Thyroid gland (tissue), 4 donors: Measurements from ENCODE around the gene CHST2. TPM values are rescaled to one million over a fixed set of nuclear protein-coding genes. Genes with fewer than 3 reads are reported as not detected.
A peak's percentile ranks its signal among the peaks of the same experiment; 100 is the strongest.

Experiments used
- DNase-seq, 2 donors: peaks; one replicate each; pipeline ENCODE4 v3.0.0-alpha.2; 2019
- H3K27ac ChIP-seq, 3 donors: fragments of 200-600 bp; sonication (generic); 1 replicate in 2 of 3; 2 replicates in 1 of 3; pipeline ENCODE4 v1.5.1; 2016 to 2019; ENCODE audit warnings: mild to moderate bottlenecking in 1 of 3, moderate library complexity in 1 of 3
- H3K27me3 ChIP-seq: fragments of 200-600 bp; sonication (generic); one replicate; pipeline ENCODE4 v1.5.1; 2019
- H3K36me3 ChIP-seq, 2 donors: fragments of 200-600 bp; sonication (generic); one replicate each; pipeline ENCODE4 v1.5.1; 2016 to 2019
- H3K4me1 ChIP-seq, 2 donors: fragments of 200-600 bp; sonication (generic); one replicate each; pipeline ENCODE4 v1.5.1; 2017 to 2019
- H3K4me3 ChIP-seq, 3 donors: fragments of 200-600 bp; sonication (generic); replicated peaks in 1 of 3; 1 replicate in 2 of 3; 2 replicates in 1 of 3; pipeline ENCODE4 v1.5.1; 2016; ENCODE audit warnings: mild to moderate bottlenecking in 1 of 3
- H3K9me3 ChIP-seq: fragments of 200-600 bp; sonication (generic); one replicate; pipeline ENCODE4 v1.5.1; 2017
- POLR2A ChIP-seq, 2 donors: fragments of 450-650 bp; IDR thresholded peaks; one replicate each; pipeline ENCODE4 v1.6.1; 2017; ENCODE audit warnings: antibody characterized with exemption in 2 of 2, mild to moderate bottlenecking in 2 of 2, moderate library complexity in 1 of 2
- WGBS, 2 donors: methylation state at CpG; one replicate each; pipeline ENCODE4 v1.1.5; 2017; 5-methylcytosine and 5-hydroxymethylcytosine counted together
- intact Hi-C: fragments of 100-400 bp; cut with DNase I; formaldehyde crosslinking; loops from one replicate; pipeline ENCODE4 v1.15.1; 2023
- total RNA-seq, 4 donors: library from RNA; depleted of rRNA; stranded (reverse); fragments of >200 nt; gene quantifications; one replicate each; pipeline ENCODE4 v1.2.3, GENCODE V29; 2016
- TF ChIP-seq, protein P1 (sequence below), 6 experiments: fragments of 200-600 bp in 3 of 6; fragments of 450-650 bp in 3 of 6; sonication (generic) in 3 of 6; IDR thresholded peaks; one replicate each; pipeline ENCODE4 v1.5.1; 2016 to 2019; ENCODE audit warnings: antibody characterized with exemption in 6 of 6, mild to moderate bottlenecking in 2 of 6, inconsistent platforms in 1 of 6, moderate library complexity in 1 of 6

Gene CHST2
- total RNA-seq, 4 donors from 2014 or later: 8.5 to 14.0 (median 12.2) TPM

DNA sequence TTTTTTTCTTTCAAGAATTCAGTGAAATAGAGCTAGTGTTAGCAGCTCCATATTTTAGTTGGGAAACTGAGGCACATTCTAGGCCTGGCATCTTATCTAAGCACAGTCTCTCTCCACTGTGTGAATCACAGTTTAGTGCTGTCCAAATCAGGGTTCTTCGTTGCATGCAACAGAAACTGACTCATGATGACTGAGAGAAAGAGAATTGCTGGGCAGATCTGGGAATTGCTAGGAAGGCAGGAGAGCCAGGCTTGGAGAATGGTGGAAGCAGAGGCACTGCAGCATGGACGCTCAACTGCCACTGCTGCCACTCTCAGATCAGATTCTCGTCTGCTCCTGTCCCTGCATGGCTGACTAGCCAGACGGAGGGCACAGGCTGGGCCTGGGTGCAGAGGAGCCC is 40.7 kb upstream of the CHST2 start:
- H3K4me1 ChIP-seq: peaks cover 9 to 10% of the 10 kb centered on the region in 2 donors
- TF ChIP-seq POLR2A (IDR thresholded peaks at IDR 0.05): no peak
- peak in 1 of 2 donors; percentile 46 for DNase-seq
- intact Hi-C loops: no loop called here
- WGBS, 2 donors: 73 to 84% methylated on average over 4 of the region's 4 CpGs
- no peak overlapping the region for H3K4me3 ChIP-seq
- no peaks in the 10 kb centered on the region for H3K9me3 ChIP-seq
- peak overlapping the region in 2 of 3 donors; percentile 11 to 30 for H3K27ac ChIP-seq
- no peaks in the 10 kb centered on the region for H3K36me3 ChIP-seq
- H3K27me3 ChIP-seq: no peaks in the 10 kb centered on the region

DNA sequence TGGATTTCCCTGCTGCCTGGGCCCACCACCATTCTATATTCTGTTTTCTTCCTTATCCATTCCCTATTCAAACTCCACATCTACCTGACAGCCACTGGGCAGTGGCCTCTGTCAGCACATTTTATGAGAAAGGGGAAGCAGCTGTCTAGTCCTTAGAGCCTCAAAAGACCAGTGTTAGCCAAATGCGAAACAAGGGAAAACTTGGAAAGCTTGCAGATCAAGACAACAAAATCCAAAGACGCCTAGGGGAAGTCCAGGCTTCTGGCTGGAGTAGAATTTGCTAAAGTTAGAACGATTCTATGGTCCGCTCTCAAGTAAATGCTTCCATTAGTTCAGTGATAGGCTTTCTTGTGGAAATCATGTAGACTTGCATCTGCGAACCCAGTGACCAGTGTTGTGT is 39.4 kb upstream of the CHST2 start:
- no peak overlapping the region for H3K4me3 ChIP-seq
- no peaks in the 10 kb centered on the region for H3K36me3 ChIP-seq
- no peak overlapping the region for H3K27ac ChIP-seq
- no peaks in the 10 kb centered on the region for H3K27me3 ChIP-seq
- intact Hi-C loops: no loop called here
- WGBS, 2 donors: 89 to 90% methylated on average over 5 of the region's 5 CpGs
- H3K4me1 ChIP-seq: peaks cover 12 to 16% of the 10 kb centered on the region in 2 donors
- no peak for DNase-seq
- TF ChIP-seq, protein P1, sequence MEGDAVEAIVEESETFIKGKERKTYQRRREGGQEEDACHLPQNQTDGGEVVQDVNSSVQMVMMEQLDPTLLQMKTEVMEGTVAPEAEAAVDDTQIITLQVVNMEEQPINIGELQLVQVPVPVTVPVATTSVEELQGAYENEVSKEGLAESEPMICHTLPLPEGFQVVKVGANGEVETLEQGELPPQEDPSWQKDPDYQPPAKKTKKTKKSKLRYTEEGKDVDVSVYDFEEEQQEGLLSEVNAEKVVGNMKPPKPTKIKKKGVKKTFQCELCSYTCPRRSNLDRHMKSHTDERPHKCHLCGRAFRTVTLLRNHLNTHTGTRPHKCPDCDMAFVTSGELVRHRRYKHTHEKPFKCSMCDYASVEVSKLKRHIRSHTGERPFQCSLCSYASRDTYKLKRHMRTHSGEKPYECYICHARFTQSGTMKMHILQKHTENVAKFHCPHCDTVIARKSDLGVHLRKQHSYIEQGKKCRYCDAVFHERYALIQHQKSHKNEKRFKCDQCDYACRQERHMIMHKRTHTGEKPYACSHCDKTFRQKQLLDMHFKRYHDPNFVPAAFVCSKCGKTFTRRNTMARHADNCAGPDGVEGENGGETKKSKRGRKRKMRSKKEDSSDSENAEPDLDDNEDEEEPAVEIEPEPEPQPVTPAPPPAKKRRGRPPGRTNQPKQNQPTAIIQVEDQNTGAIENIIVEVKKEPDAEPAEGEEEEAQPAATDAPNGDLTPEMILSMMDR (IDR thresholded peaks at IDR 0.05): no peak
- TF ChIP-seq POLR2A (IDR thresholded peaks at IDR 0.05): no peak
- no peaks in the 10 kb centered on the region for H3K9me3 ChIP-seq

DNA sequence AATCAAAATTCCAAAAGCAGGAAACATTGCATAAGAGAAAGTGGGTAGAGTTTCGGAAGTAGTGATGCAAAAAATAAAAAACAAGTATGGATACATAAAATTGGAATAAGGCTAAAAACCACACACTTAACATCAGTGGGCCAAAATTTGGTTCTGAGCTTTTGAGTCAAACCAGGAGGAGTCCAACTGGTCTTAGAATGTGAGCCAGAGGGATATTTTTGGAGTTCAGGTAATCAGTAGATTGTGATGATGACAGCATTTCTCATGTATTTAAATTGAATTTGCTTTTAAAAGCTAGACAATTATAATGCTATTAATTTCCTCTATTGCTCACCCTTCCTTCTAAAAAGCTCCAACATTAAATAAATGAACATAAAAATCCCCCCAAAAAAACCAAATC is 38.2 kb upstream of the CHST2 start:
- WGBS, 2 donors: 93 to 95% methylated on average over 1 of the region's 1 CpG
- Histone ChIP-seq H3K27ac (no peak overlapping the region), H3K27me3 (no peaks in the 10 kb centered on the region), H3K9me3 (no peaks in the 10 kb centered on the region), H3K4me3 (no peak overlapping the region), H3K36me3 (no peaks in the 10 kb centered on the region), H3K4me1 (peaks cover 14 to 18% of the 10 kb centered on the region in 2 donors)
- TF ChIP-seq POLR2A (IDR thresholded peaks at IDR 0.05): no peak
- TF ChIP-seq, protein P1 (IDR thresholded peaks at IDR 0.05): no peak
- DNase-seq: no peak
- intact Hi-C loops: no loop called here

DNA sequence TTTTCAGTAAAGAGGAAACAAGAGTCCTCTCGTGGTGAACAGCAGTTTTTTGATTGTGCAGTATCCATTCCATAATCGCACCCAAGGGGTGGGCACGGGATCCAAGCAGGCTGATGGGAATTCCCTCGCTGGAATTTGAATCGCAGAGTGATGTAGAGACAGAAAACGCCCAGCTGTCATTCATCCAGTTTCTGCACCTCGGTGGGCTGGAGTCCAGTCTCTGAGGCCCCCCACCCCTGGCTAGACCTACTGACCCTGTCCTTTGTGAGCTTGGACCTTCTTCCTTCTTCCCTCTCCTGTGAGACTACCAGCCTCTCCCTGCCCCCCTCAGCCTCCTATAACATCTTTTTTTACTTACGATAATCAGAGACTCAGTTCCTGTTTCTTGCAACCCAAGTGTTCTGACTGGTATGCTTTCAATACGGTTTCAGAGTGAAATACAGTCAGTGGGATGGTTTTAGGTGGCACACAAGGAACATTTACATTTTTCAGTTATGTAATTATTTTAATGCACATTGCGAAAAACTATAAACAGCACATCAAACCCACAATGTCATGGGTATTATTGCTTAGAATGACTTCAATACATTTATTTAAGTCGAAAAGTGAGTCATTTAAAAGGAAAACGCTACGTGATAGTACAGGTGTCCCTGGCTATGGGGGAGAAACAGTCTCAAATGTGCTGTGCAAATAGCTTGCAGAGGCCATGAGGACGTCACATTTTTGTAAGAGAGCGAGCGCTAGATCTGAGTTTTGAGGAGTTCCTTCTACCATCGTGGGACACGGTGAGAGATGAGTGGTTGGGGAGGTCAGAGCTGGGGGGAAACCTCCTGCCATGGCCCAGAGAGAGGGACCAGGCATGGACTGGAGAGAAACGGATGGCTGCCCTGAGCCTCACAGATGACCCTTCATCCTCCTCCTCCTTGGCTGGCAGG is 37.5 kb upstream of the CHST2 start:
- H3K9me3 ChIP-seq: no peaks in the 10 kb centered on the region
- intact Hi-C loops: no loop called here
- TF ChIP-seq, protein P1 (IDR thresholded peaks at IDR 0.05): no peak
- TF ChIP-seq POLR2A (IDR thresholded peaks at IDR 0.05): no peak
- no peak overlapping the region for H3K4me3 ChIP-seq
- H3K27me3 ChIP-seq: no peaks in the 10 kb centered on the region
- WGBS, 2 donors: 84 to 89% methylated on average over 19 of the region's 19 CpGs
- H3K27ac ChIP-seq: no peak overlapping the region
- DNase-seq: no peak
- H3K36me3 ChIP-seq: no peaks in the 10 kb centered on the region
- H3K4me1 ChIP-seq: peaks cover 14 to 18% of the 10 kb centered on the region in 2 donors

DNA sequence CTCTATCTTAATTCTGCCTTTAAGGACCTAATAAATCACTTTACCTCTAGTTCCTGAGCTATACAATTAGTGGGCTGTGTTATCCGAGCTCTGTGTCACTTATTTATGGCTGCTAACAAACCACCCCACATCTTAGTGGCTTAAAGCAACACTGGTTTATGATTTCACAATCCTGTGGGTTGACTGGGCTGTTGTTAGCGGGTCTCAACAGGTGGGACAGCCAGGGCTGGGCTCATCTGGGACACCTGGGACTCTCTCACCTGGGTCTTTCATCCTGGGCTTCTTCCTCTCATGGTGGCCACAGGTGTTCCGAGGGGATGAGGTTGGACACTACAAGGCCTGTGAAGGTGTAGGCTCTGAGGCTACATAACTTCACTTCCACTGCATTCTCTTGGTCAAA is 35.8 kb upstream of the CHST2 start:
- H3K4me3 ChIP-seq: no peak overlapping the region
- no peaks in the 10 kb centered on the region for H3K27me3 ChIP-seq
- no peak overlapping the region for H3K27ac ChIP-seq
- peaks cover 11 to 12% of the 10 kb centered on the region in 2 donors for H3K4me1 ChIP-seq
- WGBS, 2 donors: 92 to 98% methylated on average over 3 of the region's 3 CpGs
- intact Hi-C loops: no loop called here
- no peak for TF ChIP-seq POLR2A (IDR thresholded peaks at IDR 0.05)
- TF ChIP-seq, protein P1 (IDR thresholded peaks at IDR 0.05): no peak
- H3K9me3 ChIP-seq: no peaks in the 10 kb centered on the region
- no peak for DNase-seq
- no peaks in the 10 kb centered on the region for H3K36me3 ChIP-seq
